ENCODE results near the gene PSENEN.

The PSENEN gene

GRCh38 chr19:35740108-35740422 lies 5.4 kb upstream of the PSENEN start:
- Histone ChIP-seq H3K4me1 (ENCODE audit: control insufficient read depth, insufficient read depth, low read length) (peaks cover 20% of the 10 kb centered on the region), H3K27ac (ENCODE audit: extremely low read depth, low read depth, low read length) (peak overlapping the region; percentile 97), H3K36me3 (ENCODE audit: control insufficient read depth in 2 of 2, insufficient read depth in 1 of 2, low read length in 2 of 2) (peaks cover 56 to 63% of the 10 kb centered on the region in 2 experiments), H3K9me3 (ENCODE audit: control insufficient read depth, insufficient read depth, low read depth, low read length) (no peaks in the 10 kb centered on the region; the same call in 1 of the 2 replicates), H3K4me3 (ENCODE audit: low read depth, low read length) (peak overlapping the region; percentile 52)
- POLR2A ChIA-PET = interaction anchor here (0.6 to 7.7 kb wide), 40 partner anchors 8 to 475 kb away, joined by 3 to 204 read pairs (median 5); partner anchors contain the start of genes ARHGAP33, COX6B1, HSPB6 and LIN37
- CTCF ChIA-PET = interaction anchor here (0.7 to 1.6 kb wide), 7 partner anchors 8 to 192 kb away, joined by 3 to 8 read pairs (median 5); partner anchors contain the start of gene LIN37
- TF ChIP-seq ZSCAN30 (tag by site-specific recombination; IDR thresholded peaks at IDR 0.05) (peak; percentile 80), ZNF623 (tag by site-specific recombination; IDR thresholded peaks at IDR 0.05) (no peak), SETDB1 (IDR thresholded peaks at IDR 0.05; ENCODE audit: insufficient read length, low read length) (no peak), BCL11A (tag by site-specific recombination; IDR thresholded peaks at IDR 0.05; ENCODE audit: low read depth) (peak; percentile 89; the same call in 1 of the 2 replicates), GLIS1 (tag by site-specific recombination; IDR thresholded peaks at IDR 0.05) (peak; percentile 33), ZSCAN18 (tag by site-specific recombination; IDR thresholded peaks at IDR 0.05) (0 out of 2 replicates have a peak, but pooled peaks have one; percentile 38), ZNF76 (tag by site-specific recombination; IDR thresholded peaks at IDR 0.05; ENCODE audit: borderline replicate concordance, low read depth) (0 out of 2 replicates have a peak, but pooled peaks have one; percentile 35), ZNF16 (tag by site-specific recombination; IDR thresholded peaks at IDR 0.05; ENCODE audit: low read depth) (no peak), ZNF785 (tag by site-specific recombination; IDR thresholded peaks at IDR 0.05) (no peak), ZNF677 (tag by site-specific recombination; IDR thresholded peaks at IDR 0.05) (0 out of 2 replicates have a peak, but pooled peaks have one; percentile 18), INSM2 (tag by site-specific recombination; IDR thresholded peaks at IDR 0.05) (0 out of 2 replicates have a peak, but pooled peaks have one; percentile 43), ZNF488 (tag by site-specific recombination; IDR thresholded peaks at IDR 0.05) (no peak), ZFP37 (tag by site-specific recombination; IDR thresholded peaks at IDR 0.05) (0 out of 2 replicates have a peak, but pooled peaks have one; percentile 42), HIC1 (tag by site-specific recombination; IDR thresholded peaks at IDR 0.05) (peak; percentile 69; the same call in 1 of the 2 replicates), ZNF449 (tag by site-specific recombination; IDR thresholded peaks at IDR 0.05) (peak; percentile 53), GLIS2 (tag by site-specific recombination; IDR thresholded peaks at IDR 0.05) (peak; percentile 90), GLI4 (tag by site-specific recombination; IDR thresholded peaks at IDR 0.05) (no peak), ZNF777 (tag by site-specific recombination; IDR thresholded peaks at IDR 0.05; ENCODE audit: borderline replicate concordance) (peak; percentile 97; the same call in 1 of the 2 replicates), PATZ1 (tag by site-specific recombination; IDR thresholded peaks at IDR 0.05) (0 out of 2 replicates have a peak, but pooled peaks have one; percentile 80), ZNF146 (tag by site-specific recombination; IDR thresholded peaks at IDR 0.05) (0 out of 2 replicates have a peak, but pooled peaks have one; percentile 4), ZFP41 (tag by site-specific recombination; IDR thresholded peaks at IDR 0.05; ENCODE audit: borderline replicate concordance) (no peak), REPIN1 (tag by site-specific recombination; IDR thresholded peaks at IDR 0.05; ENCODE audit: low read depth) (0 out of 2 replicates have a peak, but pooled peaks have one; percentile 28), ZNF692 (tag by site-specific recombination; IDR thresholded peaks at IDR 0.05) (peak; percentile 34; the same call in 1 of the 2 replicates)
